HG02571 (cell line): ENCODE data around the gene TRIM26.

Experiments used
- ATAC-seq: cut with Tn5 transposase; IDR thresholded peaks from one replicate; pipeline ENCODE4 v1.9.1; 2021; ENCODE audit warnings: mild to moderate bottlenecking, moderate library complexity; ENCODE audit not compliant: unreplicated experiment

Gene TRIM26

DNA sequence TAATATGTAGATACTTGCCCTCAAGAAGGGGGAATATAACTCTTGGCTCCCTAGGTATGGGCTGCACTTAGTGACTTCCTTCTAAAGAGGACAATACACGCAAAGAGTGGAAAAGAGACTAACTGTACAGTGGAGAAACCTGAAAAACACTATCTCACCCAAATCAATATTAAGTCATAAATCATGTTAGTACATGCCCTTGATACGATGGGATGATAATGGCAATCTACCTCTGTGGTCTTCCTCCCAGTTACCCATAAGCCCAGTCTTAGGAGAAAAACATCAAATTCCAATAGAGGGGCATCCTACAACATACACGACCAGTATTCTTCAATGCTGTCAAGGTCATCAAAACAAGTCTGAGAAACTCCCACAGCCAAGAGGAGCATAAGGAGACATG, 1.3 kb downstream of the TRIM26 start:
- no peak for ATAC-seq

DNA sequence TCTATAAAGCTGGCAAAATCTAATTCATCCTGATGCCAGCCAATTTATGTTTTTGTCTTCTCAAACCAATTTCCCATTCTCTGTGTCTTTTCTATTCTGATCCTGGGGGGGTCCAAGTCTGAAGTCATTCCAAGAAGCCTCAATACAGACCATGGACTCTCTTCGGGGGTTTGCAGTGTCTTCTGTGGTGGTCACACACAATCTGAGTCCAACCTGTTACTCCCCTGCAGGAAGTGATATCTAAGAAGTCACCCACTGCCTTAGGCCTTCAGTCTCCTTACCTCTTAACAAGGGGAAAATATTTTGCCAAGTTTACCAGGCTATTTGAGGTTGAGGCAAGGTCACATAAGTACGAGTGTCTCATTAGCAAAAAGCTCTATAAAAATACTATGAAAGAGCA, 1.9 kb downstream of the TRIM26 start:
- ATAC-seq = no peak

DNA sequence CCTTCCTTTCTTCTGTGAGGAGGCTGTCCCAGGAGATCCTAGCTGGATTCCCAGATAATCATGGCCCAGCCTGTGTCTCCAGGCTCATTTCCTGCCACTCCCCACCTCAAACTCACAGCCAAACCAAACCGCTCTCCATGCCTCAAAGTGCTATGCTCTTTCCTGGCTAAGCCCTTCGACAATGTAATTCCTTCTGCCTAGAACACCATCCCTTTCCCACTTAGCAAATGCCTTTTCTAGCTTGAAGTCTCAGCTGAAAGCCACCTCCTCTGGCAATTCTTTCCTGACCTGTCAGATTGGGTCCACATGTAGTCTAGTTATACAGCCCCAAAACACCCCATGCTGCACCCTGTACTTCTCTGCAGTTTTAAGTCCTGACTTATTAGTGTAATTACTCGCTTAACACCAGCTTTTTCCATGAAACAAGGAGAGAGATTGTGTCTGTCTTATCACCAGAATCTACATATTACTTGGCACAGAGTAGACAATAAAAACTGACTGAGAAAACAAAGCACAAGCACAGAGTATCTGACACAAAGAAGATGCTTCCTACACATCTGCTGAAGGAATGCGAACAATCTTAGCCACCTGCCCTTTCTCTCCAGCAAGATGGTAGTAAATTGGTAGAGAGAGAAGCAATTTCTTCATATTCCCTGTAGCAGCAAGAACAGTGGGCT, 5.4 kb downstream of the TRIM26 start:
- no peak for ATAC-seq

DNA sequence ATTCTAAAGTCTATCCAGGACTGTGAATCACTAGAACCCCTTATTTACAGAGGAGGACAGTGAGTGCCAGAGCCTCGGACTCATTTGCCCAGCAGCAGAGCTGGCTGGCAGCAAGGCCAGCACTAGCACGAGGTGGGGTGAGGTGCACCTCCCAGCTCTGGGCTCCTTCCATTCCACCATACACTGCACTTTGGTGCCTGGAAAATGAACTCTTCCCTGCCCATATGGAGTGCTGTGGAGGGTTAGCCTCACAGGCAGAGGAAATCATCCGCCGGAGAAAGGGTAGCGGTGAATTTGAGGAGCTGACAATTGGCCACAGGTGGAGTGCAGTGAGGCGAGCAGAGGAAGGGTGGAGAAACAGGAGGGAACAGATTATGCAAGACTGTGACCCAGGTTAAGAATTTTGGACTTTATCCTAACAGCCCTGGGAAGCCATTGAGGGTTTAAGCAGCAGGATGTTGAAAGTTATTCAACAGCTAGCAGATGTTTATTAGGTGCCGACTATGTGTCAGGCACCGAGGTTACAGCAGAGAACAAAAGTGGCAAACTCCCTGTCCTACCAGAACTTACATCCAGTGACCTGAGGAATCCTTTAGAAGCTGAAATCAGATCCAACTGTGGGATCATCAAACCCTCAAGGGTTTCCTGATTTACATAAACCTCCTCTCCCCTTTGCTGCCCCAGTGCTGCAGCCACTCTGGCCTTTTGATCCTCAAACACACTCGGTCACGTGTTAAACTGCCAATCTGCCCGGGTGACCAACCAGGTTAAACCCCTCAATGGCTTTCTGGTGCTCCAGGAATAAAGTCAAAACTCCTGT, 6.2 kb downstream of the TRIM26 start:
- ATAC-seq = no peak

DNA sequence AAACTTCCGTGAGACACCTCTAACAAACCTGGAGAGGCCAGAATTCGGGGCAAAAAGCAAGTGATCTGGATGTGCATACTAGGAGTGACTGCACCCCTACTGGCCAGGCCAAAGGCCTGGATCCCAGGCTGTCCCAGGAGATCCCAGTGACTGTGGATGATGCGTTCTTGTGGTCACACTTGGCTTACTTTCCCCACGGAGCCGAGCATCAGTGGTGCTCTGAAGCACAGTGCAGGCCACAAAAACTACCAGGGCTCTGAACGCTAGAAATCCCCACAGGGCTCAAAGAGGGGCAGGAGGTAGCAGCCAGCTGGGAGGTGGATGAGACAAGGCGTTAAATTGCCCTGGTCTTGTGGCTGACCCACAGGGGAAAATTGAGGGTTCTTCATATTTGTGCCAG, 7.1 kb downstream of the TRIM26 start:
- no peak for ATAC-seq

DNA sequence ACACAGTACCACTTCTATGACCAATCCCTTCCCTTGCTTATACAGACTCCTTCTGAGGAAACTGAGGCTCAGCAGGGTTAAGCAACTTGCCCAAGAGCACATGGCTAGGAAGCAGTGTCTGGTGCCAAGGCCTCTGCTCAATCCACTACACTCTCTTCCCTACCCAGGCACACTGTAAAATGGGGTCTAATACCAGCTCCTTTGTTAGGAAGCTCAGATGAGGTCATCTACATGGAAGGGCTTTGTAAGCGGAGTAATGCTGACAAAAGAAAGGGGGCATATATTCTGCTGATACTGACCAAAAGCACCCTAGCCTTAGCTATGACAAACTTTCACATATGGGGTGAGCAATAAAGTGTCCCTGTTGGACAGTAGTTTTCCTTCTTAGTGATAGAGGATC, 9.1 kb downstream of the TRIM26 start:
- no peak for ATAC-seq

DNA sequence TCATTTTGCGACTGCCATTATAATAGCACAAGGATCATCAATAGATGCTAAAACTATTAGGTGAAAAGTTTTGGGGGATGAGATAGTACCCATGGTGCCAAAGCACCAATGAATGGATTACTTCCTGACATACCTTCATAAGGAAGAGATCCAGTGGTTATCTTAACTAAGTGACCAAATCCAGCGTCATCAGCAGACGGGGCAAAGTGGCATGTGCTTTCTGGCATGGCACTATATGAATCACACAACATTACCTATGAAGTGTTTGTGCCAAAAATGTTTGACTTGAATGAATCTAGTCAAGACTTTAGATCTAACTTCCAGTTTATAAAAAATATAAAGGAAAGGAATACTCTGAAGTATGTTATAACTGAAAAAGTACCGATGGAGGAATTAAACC, 10.8 kb downstream of the TRIM26 start:
- no peak for ATAC-seq

DNA sequence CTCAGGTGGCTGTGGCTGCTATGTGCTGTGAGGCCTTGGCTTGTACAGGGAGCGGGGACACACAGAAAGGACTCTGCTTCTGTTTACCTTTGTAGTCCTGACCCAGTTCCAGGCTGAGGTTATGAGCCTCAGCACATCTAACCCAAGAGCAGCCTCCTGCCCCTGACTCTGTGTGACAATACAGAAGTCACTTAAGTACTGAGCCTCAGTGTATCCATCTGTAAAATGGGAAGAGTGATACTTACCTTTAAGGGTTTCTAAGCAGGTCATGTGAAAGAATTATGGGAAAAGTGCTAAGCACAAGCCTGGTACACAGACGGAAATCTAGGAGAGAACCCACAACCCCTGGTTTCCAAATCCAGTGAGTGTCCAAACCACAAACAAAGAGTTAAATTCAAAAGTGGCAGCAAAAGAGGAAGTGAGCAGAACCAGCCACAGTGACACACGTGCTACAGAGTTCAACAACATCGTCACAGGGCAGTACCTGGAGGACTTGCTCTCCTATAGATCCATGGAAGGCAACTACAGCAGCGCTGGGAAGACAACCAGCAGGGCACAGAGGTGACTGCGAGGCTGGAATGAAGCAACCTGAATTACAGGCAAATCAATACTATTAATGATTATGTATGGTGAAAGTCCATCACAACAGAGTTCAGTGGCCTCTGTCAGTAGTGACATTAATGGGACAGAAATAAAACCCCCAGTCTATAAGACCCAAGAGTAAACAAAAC, 12.5 kb downstream of the TRIM26 start:
- no peak for ATAC-seq

DNA sequence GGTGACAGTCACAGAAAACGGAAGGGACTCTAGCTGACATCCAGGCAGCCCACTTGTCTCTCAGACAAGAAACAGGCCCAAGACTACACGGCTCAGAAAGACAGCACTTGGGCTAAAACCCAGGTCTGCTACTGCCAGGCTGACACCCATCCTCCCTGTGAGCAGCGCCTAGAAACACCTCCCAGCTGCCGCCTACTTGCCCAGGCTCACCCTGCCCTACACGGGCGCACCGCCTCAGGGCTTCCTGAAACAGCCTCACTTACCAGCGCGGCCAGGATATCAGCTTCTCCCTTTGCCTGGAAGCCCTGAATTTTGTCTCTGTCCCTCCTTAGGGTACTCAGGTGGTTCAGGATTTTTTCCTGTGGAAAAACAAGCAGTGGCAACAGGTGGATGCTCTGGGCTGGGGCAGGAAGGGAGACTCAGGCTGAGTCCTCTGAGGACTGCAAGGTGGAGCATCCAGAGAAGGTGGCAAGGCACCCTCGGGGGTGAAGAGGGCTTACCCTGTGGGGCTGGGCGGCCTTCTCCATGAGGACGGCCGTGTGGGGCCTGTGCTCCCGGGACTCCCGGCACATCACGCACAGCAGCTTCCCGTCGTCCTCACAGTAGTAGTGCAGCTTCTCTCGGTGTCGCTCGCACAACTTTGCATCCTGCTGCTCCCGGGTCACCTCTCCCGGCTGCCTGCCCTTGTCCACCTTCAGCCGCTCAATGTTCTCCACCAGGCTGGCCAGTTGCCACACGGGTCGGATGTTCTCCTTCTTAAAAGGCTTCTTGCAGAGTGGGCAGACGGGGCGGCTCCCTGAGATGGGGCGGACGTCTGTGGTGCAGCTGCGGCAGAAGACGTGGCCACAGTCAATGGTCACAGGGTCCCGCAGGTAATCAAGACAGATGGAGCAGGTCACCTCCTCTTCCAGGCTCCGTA, 14.8 kb downstream of the TRIM26 start:
- ATAC-seq = no peak

DNA sequence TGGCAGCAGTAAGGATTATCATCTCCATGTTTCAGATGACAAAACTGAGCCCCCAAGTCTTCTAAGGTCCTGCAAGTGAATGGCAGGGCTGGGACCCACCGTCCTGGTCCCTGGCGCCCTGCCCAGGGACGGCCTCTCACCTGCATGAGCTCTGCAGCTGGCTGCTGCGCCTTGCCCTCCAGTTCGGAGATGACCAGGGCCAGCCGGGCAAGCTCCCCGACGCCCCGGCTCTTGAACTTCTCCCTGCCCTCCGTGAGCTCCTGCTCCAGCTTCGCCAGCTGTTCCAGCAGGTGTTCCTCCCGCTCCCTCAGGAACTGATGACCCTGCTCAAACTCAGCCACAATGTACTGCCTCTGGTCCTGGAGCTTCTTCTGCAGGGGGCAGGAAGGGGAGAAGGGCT, 16.8 kb downstream of the TRIM26 start:
- ATAC-seq = no peak

DNA sequence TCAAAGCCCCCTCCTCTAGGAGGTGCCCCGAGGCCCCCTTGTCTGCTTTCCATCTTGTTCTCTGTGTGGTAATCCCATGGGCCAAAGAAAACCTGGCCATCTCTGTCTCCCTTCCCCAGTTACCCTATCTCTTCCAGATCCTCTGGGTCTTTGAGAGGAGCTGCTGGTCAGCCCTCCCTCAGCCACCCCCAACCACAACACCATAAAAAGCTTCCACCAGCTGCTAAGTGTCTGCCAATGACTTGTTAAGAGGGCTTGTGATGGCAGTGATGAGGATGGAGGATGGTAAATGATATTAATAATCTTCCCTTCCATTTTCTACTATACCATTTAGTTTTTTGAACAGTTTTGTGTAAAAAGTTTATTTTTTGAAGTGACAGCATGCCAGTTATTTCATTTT, 17.3 kb downstream of the TRIM26 start:
- no peak for ATAC-seq

DNA sequence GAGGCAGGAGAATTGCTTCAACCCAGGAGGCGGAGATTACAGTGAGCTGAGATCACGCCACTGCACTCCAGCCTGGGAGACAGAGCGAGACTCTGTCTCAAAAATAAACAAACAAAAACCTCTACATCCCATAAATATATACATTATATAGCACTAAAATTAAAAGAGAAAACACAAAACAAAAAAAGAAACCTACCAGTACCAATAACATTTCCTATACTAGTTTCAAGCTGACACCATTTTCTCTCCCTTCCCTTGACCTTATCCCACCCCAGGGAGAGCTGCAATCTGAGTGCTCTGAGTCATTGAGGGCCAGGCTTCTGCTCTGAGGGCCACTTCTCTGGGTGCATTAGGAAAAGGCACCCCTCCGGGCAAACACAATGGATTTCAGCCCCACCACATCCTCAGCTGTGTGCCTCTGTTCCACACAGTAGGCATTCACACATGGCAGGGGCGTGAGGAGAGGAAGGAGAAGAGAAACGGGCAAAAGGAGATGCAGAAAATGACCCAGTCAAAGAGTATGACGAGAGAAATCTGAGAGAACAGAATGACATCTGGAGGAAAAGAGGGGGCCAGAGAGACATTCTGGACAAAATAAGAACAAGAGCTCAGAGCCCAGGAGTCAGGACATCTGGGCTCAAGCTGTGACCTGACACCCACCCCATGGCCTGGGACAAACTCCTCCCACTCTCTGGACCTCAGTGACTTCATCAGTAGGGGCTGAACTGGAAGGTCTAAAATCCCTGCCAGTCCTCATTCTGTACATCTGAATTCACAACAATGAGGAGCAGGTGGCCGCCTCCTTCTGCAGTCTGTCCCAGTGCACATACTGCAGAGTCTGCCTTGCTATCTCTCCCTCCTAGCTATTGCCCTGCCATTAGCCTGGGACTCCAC, 18.2 kb downstream of the TRIM26 start:
- no peak for ATAC-seq

DNA sequence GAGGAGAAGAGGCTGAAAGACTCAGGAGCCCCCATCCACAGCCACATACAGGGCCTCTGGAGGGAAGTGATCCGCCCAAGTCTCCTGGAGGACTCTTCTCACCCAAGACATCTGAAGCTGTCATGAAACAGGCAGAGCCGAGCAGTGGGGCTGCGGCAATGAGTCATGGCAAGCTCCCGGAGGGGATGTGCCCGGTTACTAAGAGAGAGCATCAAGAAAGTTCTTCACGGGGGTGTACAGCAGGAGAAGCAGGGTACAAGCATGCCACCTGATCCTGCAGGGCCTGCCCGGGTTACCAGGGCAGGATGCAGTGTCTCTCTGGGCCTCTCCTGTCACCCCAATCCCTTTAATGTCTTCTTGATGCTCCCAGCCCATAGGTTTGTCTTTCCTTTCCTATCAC, 21.1 kb downstream of the TRIM26 start:
- no peak for ATAC-seq

DNA sequence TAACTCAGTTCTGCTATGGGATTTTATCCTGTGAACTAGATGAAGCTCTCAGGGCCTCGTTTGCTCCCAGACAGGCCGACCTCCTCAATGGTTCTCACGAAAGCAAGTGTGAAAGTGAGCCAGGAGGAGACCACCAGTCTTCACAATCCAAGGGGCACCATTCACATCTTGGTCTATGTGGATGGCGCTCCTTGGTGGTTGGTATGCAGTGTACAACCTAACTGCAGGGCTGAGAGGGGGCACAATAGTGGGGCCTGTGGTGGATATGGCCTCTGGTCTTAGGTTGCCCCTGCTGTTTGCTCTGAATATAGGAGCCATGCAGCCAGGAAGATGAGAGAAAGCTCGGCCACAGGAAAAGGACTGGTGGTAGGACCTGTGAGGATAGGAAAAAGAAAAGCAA, 24.7 kb downstream of the TRIM26 start:
- no peak for ATAC-seq

DNA sequence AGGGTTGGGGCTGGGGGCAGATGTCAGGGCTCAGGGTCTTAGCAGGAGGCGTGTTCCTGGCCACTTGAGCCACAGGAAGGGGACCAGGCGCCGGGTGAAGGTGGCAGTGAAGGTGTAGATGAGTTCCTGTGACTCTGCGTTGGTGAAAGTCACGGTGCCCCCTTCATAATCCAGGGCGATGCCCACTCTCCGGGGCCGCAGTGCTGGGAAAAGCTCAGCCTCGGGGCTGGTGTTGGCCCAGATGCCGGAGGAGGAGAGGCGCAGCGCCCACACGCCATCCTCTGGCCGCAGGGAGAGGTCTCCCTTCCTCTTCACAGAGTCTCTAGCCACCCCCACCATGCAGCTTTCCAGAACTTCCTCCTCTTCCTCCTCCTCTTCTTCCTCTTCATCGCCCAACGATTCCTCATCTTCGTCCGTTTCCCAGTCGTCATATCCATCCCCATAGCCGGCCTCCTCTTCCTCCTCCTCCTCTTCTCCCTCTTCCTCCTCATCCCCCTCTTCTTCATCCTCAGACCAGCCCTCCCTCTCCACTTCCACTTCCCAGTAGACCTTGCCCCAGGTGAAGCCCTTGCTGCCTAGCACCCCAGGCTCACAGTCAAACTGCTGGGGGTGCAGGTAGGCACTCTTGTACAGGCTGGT, 27.2 kb downstream of the TRIM26 start:
- ATAC-seq = no peak

DNA sequence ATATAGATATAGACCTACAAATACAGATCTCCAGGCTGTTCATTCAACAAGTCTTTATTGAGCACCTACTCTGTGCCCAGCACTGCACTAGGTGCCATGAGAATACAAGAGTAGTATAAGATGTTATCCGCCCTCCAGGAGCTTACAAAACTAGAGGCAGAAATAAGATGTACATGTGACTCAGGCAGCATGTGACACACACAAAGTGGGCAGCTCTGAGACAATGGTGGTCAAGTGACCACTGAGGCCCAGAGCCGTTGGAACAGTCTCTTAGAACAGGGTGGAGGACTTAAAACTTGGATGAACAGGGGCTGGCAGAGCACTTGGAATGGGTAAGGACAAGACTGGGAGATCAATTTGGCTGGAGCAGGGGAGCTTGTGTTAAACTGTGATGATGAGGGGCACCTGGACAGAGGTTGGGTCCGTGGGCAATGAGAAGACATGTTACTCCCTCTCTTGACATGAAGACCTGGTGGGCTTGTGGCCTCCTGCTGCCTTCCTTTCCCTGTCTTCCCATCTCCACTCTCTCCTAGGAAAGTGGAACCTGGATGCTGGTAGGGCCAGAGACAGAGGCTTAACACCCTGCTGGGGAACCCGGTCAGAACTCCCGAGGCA, 28.7 kb downstream of the TRIM26 start:
- ATAC-seq = no peak

DNA sequence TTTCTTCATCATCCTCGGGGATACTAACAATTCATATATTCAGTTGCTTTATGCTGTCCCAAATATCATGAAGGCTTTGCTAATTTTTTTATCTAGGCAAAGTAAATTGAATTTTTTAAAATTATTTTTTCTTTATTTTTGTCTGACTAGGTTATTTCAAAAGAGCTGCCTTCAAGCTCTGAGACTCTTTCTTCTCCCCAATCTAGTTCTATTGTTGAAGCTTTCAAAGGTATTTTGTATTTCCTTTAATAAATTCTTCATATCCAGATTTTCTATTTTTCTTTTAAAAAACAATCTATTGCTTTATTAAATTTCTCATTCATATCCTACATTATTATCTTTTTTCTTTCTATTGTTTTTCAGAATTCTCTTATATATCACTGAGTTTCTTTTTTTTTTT, 33.1 kb downstream of the TRIM26 start:
- no peak for ATAC-seq

DNA sequence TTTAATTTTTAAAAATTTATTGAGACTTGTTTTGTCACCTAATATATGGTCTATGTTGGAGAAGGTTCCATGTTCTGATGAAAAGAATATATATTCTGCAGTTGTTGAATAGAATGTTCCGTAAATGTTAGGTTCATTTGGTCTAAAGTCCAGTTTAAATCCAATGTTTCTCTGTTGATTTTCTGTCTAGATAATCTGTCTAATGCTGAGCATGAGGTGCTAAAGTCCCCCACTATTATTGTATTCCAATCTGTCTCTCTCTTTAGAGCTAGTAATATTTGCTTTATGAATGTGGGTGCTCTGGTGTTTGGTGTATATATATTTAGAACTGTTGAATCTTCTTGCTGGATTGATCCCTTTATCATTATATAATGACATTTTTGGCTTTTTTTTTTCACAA, 34.4 kb downstream of the TRIM26 start:
- ATAC-seq = no peak

DNA sequence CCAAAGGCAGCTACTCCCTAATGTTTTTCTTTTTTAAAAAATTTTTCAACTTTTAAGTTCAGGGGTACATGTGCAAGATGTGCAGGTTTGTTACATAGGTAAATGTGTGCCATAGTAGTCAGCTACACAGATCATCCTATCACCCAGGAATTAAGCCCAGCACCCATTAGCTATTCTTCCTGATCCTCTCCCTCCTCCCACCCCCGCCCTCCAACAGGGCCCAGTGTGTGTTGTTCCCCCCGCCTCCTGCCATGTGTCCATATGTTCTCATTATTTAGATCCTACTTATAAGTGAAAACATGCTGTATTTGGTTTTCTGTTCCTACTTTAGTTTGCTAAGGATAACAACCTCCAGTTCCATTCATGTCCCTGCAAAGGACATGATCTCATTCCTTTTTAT, 37.4 kb downstream of the TRIM26 start:
- ATAC-seq = no peak
